HL-60 (cell line): ENCODE measurements around the gene TCP1.
A peak's percentile ranks its signal among the peaks of the same experiment; 100 is the strongest.

ENCODE experiments used
- DNase-seq, 2 experiments: peaks; one replicate each; pipeline ENCODE4 v3.0.0-alpha.2; 2010 to 2020; ENCODE audit warnings: low read depth in 1 of 2, low spot score in 1 of 2
- H3K27ac ChIP-seq: fragments of 250-450 bp; sonication (Bioruptor Pico); replicated peaks from 2 replicates; pipeline ENCODE4 v1.5.1; 2020; ENCODE audit warnings: mild to moderate bottlenecking, moderate library complexity
- H3K27me3 ChIP-seq: fragments of 250-450 bp; sonication (Bioruptor Pico); 2 replicates; pipeline ENCODE4 v1.5.1; 2021; ENCODE audit warnings: mild to moderate bottlenecking, moderate library complexity; ENCODE audit not compliant: insufficient read depth, poor library complexity, severe bottlenecking
- H3K4me3 ChIP-seq: replicated peaks from 2 replicates; pipeline ENCODE4 v1.5.1; 2011; ENCODE audit warnings: mild to moderate bottlenecking, control low read depth, low read length; ENCODE audit not compliant: insufficient read depth
- GABPA ChIP-seq: IDR thresholded peaks from 2 replicates; pipeline ENCODE4 v1.6.1; 2012; ENCODE audit warnings: low read depth
- POLR2AphosphoS5 ChIP-seq: IDR thresholded peaks from 2 replicates; pipeline ENCODE4 v1.6.1; 2012; ENCODE audit warnings: low read depth
- SPI1 ChIP-seq: IDR thresholded peaks from 2 replicates; pipeline ENCODE4 v1.6.1; 2012; ENCODE audit warnings: low read depth, mild to moderate bottlenecking, borderline replicate concordance
- TF ChIP-seq, protein P1 (sequence below): IDR thresholded peaks from 2 replicates; pipeline ENCODE4 v1.6.1; 2012; ENCODE audit warnings: low read depth; ENCODE audit not compliant: insufficient replicate concordance
- TF ChIP-seq, protein P2 (sequence below): IDR thresholded peaks from one replicate; pipeline ENCODE4 v1.5.1; 2011; ENCODE audit warnings: low read length, control low read depth, inconsistent platforms; ENCODE audit not compliant: insufficient read depth

Gene TCP1

DNA sequence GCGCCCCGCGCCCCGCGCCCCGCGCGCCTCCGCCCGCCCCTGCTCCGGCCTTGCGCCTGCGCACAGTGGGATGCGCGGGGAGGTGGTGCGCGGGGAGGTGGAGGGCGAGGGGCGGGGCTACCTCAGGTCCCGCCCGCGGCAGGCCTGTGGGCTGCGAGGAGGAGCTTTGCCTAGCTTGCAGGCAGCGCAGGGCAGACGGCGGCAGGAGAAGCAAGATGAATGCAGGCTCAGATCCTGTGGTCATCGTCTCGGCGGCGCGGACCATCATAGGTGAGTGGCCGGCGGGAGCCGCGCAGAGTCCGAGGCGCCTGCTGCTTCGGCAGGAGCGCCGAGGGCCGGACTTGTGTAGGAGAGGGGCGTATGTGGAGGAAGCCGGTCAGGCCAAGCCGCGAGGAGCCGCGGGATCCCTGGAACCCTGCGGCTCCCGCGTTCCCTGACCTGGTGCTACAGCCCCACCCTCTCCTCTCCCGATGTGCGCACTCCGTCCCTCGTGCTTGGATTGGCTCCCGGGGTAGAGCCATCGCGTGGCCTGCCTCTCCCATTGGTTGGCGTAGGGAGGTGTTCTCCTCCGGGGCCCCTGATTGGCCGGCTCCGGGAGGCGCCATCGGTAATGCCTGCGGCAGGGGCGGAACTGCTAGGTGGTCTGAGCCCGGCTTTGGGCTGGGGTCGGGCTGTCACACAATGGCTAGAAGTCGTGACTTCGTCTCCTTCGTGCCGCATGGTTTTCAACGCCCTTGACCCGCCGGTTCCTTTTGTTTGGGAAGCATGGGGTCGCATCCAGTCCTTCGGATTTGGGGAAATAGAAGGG lies 27.3 kb downstream of the TCP1 start, which contains the start of gene ACAT2:
TSS of gene ACAT2 (plus strand) at position 173 of the 808 bp plus-strand sequence. CDS start at position 216, 43 bp downstream.
- TF ChIP-seq SPI1: no peak; the same call in 1 of the 2 replicates
- TF ChIP-seq, protein P1, sequence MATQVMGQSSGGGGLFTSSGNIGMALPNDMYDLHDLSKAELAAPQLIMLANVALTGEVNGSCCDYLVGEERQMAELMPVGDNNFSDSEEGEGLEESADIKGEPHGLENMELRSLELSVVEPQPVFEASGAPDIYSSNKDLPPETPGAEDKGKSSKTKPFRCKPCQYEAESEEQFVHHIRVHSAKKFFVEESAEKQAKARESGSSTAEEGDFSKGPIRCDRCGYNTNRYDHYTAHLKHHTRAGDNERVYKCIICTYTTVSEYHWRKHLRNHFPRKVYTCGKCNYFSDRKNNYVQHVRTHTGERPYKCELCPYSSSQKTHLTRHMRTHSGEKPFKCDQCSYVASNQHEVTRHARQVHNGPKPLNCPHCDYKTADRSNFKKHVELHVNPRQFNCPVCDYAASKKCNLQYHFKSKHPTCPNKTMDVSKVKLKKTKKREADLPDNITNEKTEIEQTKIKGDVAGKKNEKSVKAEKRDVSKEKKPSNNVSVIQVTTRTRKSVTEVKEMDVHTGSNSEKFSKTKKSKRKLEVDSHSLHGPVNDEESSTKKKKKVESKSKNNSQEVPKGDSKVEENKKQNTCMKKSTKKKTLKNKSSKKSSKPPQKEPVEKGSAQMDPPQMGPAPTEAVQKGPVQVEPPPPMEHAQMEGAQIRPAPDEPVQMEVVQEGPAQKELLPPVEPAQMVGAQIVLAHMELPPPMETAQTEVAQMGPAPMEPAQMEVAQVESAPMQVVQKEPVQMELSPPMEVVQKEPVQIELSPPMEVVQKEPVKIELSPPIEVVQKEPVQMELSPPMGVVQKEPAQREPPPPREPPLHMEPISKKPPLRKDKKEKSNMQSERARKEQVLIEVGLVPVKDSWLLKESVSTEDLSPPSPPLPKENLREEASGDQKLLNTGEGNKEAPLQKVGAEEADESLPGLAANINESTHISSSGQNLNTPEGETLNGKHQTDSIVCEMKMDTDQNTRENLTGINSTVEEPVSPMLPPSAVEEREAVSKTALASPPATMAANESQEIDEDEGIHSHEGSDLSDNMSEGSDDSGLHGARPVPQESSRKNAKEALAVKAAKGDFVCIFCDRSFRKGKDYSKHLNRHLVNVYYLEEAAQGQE: peak; percentile 32
- peak; percentile 75 for TF ChIP-seq POLR2AphosphoS5

DNA sequence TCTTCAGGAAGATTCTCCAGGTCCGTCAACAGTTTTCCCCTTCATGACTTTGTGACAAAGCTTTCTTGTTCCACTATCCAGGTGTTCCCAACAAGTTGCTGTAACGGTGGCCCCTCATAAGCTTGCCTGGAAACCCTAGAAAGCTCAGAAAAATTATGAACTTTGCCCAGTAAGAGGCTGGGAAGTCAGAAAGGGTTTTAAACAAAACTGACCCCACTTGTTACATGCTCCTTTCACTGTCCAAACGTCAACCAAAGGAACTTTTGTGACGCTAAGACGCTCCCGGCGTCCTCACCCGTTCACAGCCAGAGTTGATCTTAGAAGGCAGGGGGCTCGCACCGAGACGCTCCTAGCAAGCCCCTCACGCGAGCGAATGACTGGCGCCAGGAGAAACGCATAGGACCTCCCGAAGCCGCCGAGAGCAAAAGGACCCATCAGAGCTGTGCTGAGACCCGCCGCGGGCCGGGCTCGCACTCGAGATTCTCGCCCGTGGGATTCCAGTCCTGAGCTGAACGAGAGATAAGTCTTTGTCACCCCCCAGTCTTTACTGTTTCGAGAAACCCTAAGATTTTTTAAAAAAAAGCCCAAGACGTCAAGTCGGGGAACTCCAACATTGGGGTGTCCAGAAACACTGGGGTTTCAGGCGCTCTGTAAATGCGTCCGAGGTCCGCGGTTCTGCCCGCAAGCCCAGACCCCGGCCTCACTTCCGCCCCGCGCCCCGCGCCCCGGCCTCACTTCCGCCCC lies 28.1 kb downstream of the TCP1 start:
- peak overlapping the region; percentile 96 for H3K27ac ChIP-seq
- peak overlapping the region; percentile 94 for H3K4me3 ChIP-seq
- TF ChIP-seq SPI1: peak; percentile 2; the same call in 1 of the 2 replicates
- TF ChIP-seq, protein P2, sequence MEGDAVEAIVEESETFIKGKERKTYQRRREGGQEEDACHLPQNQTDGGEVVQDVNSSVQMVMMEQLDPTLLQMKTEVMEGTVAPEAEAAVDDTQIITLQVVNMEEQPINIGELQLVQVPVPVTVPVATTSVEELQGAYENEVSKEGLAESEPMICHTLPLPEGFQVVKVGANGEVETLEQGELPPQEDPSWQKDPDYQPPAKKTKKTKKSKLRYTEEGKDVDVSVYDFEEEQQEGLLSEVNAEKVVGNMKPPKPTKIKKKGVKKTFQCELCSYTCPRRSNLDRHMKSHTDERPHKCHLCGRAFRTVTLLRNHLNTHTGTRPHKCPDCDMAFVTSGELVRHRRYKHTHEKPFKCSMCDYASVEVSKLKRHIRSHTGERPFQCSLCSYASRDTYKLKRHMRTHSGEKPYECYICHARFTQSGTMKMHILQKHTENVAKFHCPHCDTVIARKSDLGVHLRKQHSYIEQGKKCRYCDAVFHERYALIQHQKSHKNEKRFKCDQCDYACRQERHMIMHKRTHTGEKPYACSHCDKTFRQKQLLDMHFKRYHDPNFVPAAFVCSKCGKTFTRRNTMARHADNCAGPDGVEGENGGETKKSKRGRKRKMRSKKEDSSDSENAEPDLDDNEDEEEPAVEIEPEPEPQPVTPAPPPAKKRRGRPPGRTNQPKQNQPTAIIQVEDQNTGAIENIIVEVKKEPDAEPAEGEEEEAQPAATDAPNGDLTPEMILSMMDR: no peak
- TF ChIP-seq, protein P1: no peak
- no peak for TF ChIP-seq POLR2AphosphoS5
- peak; percentile 30; the same call in 1 of the 2 replicates for TF ChIP-seq GABPA
- DNase-seq: peak in 1 of 2 experiments; percentile 18
- no peaks in the 10 kb centered on the region for H3K27me3 ChIP-seq

More for the DNA sequence above, 27.3 kb downstream of the TCP1 start, which contains the start of gene ACAT2:
- peak within 1 kb of the TSS; percentile 94 for H3K4me3 ChIP-seq
- peak; percentile 90 to 98 for DNase-seq
- peak within 1 kb of the TSS; percentile 96 for H3K27ac ChIP-seq
- no peaks in the 10 kb centered on the region for H3K27me3 ChIP-seq

DNA sequence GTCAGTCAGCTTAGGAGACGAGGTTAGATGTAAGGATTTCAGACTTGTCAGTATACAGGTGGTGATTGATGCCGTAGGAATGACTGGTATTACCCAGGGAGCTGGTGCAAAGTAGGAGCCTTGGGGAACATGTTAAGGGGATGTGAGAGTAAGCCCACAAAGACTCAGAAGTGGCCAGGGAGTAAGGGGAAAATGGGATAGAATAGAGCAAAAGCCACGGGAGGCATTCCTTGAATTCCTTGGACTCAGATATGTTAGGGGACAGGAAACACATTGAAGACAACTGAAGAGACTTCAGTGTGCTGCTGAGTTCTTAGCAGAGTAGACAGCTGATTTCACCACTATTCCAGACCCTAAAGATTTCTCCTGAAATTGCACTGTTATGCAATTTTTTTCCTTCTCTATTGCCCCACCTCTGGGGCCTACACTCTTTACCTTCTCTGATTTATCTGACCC lies 28.8 kb downstream of the TCP1 start:
- TF ChIP-seq, protein P2: no peak
- TF ChIP-seq GABPA (no peak), SPI1 (no peak), POLR2AphosphoS5 (no peak)
- TF ChIP-seq, protein P1: no peak
- no peak for DNase-seq
- Histone ChIP-seq H3K4me3 (peak overlapping the region; percentile 94; the same call in 1 of the 2 replicates), H3K27ac (peak overlapping the region; percentile 96), H3K27me3 (no peaks in the 10 kb centered on the region)
